ENCODE results near the gene ZNF219. TPM values are rescaled to one million over a fixed set of nuclear protein-coding genes. Genes with fewer than 3 reads are reported as not detected.

Gene ZNF219
- total and polyA plus RNA-seq, 2 of the 13 experiments (the other 11 are each of a cell fraction or from before 2014, with no cell fraction given), result 34.5 to 36.6 TPM

GRCh38 chr14:21095430-21096205 lies 2.8 kb downstream of the ZNF219 start (continued):
- TF ChIP-seq ATF7-NPFF (CRISPR knock-in tag; IDR thresholded peaks at IDR 0.05; ENCODE audit: low read depth) (no peak), ZNF788 (CRISPR knock-in tag; IDR thresholded peaks at IDR 0.05; ENCODE audit: borderline replicate concordance) (no peak), ZNF234 (CRISPR knock-in tag; conservative IDR thresholded peaks at IDR 0.05) (no peak), ZNF564 (CRISPR knock-in tag; IDR thresholded peaks at IDR 0.05) (no peak), ZNF17 (CRISPR knock-in tag; IDR thresholded peaks at IDR 0.05) (no peak), ARID3A (IDR thresholded peaks at IDR 0.05; ENCODE audit: low read depth, low read length) (no peak), ZNF205 (CRISPR knock-in tag; IDR thresholded peaks at IDR 0.05) (no peak), RFXAP (CRISPR knock-in tag; IDR thresholded peaks at IDR 0.05; ENCODE audit: borderline replicate concordance) (no peak), FOXP4 (CRISPR knock-in tag; IDR thresholded peaks at IDR 0.05) (no peak), GZF1 (CRISPR knock-in tag; IDR thresholded peaks at IDR 0.05) (no peak), PRMT3 (CRISPR knock-in tag; IDR thresholded peaks at IDR 0.05; ENCODE audit: borderline replicate concordance, low read depth) (no peak), CHCHD3 (CRISPR knock-in tag; IDR thresholded peaks at IDR 0.05) (no peak), SETDB1 (CRISPR knock-in tag; IDR thresholded peaks at IDR 0.05; ENCODE audit: borderline replicate concordance) (no peak), ZNF547 (CRISPR knock-in tag; IDR thresholded peaks at IDR 0.05) (no peak), SNRNP70 (IDR thresholded peaks at IDR 0.05; ENCODE audit: low read depth, low read length) (no peak), ZNF101 (CRISPR knock-in tag; IDR thresholded peaks at IDR 0.05; ENCODE audit: borderline replicate concordance, low read depth) (no peak), ZNF292 (CRISPR knock-in tag; IDR thresholded peaks at IDR 0.05; ENCODE audit: borderline replicate concordance, low read depth) (no peak), ZNF180 (CRISPR knock-in tag; IDR thresholded peaks at IDR 0.05; ENCODE audit: borderline replicate concordance, low read depth) (no peak), SIN3A (IDR thresholded peaks at IDR 0.05; ENCODE audit: borderline replicate concordance, low read depth, low read length) (0 out of 2 replicates have a peak, but pooled peaks have one; percentile 41), ZFY (CRISPR knock-in tag; IDR thresholded peaks at IDR 0.05) (0 out of 2 replicates have a peak, but pooled peaks have one; percentile 26), ZBTB38 (CRISPR knock-in tag; IDR thresholded peaks at IDR 0.05) (no peak)
- TF ChIP-seq, protein P1, sequence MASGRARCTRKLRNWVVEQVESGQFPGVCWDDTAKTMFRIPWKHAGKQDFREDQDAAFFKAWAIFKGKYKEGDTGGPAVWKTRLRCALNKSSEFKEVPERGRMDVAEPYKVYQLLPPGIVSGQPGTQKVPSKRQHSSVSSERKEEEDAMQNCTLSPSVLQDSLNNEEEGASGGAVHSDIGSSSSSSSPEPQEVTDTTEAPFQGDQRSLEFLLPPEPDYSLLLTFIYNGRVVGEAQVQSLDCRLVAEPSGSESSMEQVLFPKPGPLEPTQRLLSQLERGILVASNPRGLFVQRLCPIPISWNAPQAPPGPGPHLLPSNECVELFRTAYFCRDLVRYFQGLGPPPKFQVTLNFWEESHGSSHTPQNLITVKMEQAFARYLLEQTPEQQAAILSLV (CRISPR knock-in tag; IDR thresholded peaks at IDR 0.05; ENCODE audit: borderline replicate concordance), result no peak
- TF ChIP-seq, protein P2, sequence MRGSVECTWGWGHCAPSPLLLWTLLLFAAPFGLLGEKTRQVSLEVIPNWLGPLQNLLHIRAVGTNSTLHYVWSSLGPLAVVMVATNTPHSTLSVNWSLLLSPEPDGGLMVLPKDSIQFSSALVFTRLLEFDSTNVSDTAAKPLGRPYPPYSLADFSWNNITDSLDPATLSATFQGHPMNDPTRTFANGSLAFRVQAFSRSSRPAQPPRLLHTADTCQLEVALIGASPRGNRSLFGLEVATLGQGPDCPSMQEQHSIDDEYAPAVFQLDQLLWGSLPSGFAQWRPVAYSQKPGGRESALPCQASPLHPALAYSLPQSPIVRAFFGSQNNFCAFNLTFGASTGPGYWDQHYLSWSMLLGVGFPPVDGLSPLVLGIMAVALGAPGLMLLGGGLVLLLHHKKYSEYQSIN (CRISPR knock-in tag; IDR thresholded peaks at IDR 0.05; ENCODE audit: borderline replicate concordance), result no peak
- TF ChIP-seq, protein P3, sequence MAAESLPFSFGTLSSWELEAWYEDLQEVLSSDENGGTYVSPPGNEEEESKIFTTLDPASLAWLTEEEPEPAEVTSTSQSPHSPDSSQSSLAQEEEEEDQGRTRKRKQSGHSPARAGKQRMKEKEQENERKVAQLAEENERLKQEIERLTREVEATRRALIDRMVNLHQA (CRISPR knock-in tag; IDR thresholded peaks at IDR 0.05), result no peak

Data from HepG2 (cell line).